ENCODE data around the gene RIC8B.

RIC8B gene

DNA sequence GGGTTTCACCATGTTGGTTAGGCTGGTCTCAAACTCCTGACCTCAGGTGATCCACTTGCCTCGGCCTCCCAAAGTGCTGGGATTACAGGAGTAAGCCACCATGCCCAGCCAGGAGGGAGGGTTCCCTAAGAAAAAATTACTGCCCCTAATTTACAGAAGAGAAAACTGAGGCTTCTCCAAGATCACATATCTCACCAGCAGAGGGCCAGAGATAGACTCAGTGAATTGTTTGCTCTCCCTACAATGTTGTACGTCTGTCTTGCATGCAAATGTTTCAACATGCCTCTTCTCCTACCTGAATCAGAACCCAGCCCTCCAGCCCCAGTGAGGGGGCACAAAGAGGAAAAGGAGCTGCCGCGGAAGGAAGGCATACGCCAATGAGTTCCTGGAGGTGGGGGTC is 132.9 kb downstream of the RIC8B start:
- TF ChIP-seq, protein P1, sequence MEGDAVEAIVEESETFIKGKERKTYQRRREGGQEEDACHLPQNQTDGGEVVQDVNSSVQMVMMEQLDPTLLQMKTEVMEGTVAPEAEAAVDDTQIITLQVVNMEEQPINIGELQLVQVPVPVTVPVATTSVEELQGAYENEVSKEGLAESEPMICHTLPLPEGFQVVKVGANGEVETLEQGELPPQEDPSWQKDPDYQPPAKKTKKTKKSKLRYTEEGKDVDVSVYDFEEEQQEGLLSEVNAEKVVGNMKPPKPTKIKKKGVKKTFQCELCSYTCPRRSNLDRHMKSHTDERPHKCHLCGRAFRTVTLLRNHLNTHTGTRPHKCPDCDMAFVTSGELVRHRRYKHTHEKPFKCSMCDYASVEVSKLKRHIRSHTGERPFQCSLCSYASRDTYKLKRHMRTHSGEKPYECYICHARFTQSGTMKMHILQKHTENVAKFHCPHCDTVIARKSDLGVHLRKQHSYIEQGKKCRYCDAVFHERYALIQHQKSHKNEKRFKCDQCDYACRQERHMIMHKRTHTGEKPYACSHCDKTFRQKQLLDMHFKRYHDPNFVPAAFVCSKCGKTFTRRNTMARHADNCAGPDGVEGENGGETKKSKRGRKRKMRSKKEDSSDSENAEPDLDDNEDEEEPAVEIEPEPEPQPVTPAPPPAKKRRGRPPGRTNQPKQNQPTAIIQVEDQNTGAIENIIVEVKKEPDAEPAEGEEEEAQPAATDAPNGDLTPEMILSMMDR (IDR thresholded peaks at IDR 0.05; ENCODE audit: insufficient read depth, missing control alignments) = no peak
- no peak for DNase-seq (ENCODE audit: insufficient read length, low spot score)
- FAIRE-seq = no peak

GRCh38 chr12:106907846-106908245 is 133.4 kb downstream of the RIC8B start:
- FAIRE-seq = no peak

GRCh38 chr12:106908561-106908960 is 134.1 kb downstream of the RIC8B start:
- TF ChIP-seq, protein P1 (IDR thresholded peaks at IDR 0.05; ENCODE audit: insufficient read depth, missing control alignments) = no peak
- FAIRE-seq (no peak), DNase-seq (ENCODE audit: insufficient read length, low spot score) (no peak)

More at GRCh38 chr12:106907846-106908245, 133.4 kb downstream of the RIC8B start:
- DNase-seq (ENCODE audit: insufficient read length, low spot score) = no peak
- TF ChIP-seq, protein P1 (IDR thresholded peaks at IDR 0.05; ENCODE audit: insufficient read depth, missing control alignments) = no peak

- FAIRE-seq (no peak), DNase-seq (ENCODE audit: insufficient read length, low spot score) (no peak)
- TF ChIP-seq, protein P1 (IDR thresholded peaks at IDR 0.05; ENCODE audit: insufficient read depth, missing control alignments) = no peak
Observed at GRCh38 chr12:106910202-106910601, 135.7 kb downstream of the RIC8B start.

- DNase-seq (ENCODE audit: insufficient read length, low spot score) (no peak), FAIRE-seq (no peak)
- TF ChIP-seq, protein P1 (IDR thresholded peaks at IDR 0.05; ENCODE audit: insufficient read depth, missing control alignments) = no peak
Observed at GRCh38 chr12:106911581-106911980, 137.1 kb downstream of the RIC8B start.

GRCh38 chr12:106913456-106913855 is 139.0 kb downstream of the RIC8B start:
- TF ChIP-seq, protein P1 (IDR thresholded peaks at IDR 0.05; ENCODE audit: insufficient read depth, missing control alignments) = no peak
- FAIRE-seq (no peak), DNase-seq (ENCODE audit: insufficient read length, low spot score) (no peak)

GRCh38 chr12:106914796-106915634 is 140.5 kb downstream of the RIC8B start:
- TF ChIP-seq, protein P1 (IDR thresholded peaks at IDR 0.05; ENCODE audit: insufficient read depth, missing control alignments) = no peak
- no peak for DNase-seq (ENCODE audit: insufficient read length, low spot score)
- no peak for FAIRE-seq
